ENCODE data around the gene POLR2J3.
A peak's percentile ranks its signal among the peaks of the same experiment; 100 is the strongest.
"Not testable (repeated sequence)": the region's sequence is repeated elsewhere in the genome, so short reads cannot be mapped to it uniquely, and the experiment has no call there.

Gene POLR2J3

GRCh38 chr7:102520797-102521196, 51.6 kb downstream of the POLR2J3 start:
- DNase-seq (ENCODE audit: low read depth), result not testable (repeated sequence)

- DNase-seq (ENCODE audit: low read depth), result peak; percentile 13
Observed at GRCh38 chr7:102517550-102518147, 54.7 kb downstream of the POLR2J3 start, which contains the start of gene RASA4B. Gene RASA4B, minus strand, starts transcription at chr7:102517777. Its CDS starts 67 bp downstream, at chr7:102517710.

Data from stimulated activated CD4-positive, alpha-beta T cell treated with anti-CD3 and anti-CD28 coated beads, Interleukin-2, amount 100 ng/mL, for 4 hours (primary cell).